OCI-M2 (cell line): ENCODE results near the gene SNX2.
"Not testable (repeated sequence)": the region's sequence is repeated elsewhere in the genome, so short reads cannot be mapped to it uniquely, and the experiment has no call there.

Source experiments
- DNase-seq: peaks from one replicate; lab custom pipeline; 2025; ENCODE audit not compliant: unreplicated experiment; lab: John Stamatoyannopoulos, UW

SNX2 gene

DNA sequence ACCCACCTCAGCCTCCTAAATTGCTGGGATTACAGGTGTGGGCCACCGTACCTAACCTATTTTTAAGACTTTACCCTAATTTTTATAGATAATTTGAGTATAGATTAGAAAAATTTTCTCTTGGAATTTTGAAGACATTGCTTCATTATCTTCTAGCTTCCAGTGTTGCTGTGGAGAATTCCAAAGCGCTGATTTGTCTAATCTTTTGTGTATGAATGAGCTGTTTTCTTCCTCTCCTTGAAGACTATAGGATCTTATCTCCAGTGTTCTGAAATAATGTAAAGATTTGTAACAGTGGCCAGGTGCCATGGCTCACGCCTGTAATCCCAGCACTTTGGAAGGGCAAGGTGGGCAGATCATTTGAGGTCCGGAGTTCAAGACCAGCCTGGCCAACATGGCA lies 64.9 kb downstream of the SNX2 start:
- no peak for DNase-seq

DNA sequence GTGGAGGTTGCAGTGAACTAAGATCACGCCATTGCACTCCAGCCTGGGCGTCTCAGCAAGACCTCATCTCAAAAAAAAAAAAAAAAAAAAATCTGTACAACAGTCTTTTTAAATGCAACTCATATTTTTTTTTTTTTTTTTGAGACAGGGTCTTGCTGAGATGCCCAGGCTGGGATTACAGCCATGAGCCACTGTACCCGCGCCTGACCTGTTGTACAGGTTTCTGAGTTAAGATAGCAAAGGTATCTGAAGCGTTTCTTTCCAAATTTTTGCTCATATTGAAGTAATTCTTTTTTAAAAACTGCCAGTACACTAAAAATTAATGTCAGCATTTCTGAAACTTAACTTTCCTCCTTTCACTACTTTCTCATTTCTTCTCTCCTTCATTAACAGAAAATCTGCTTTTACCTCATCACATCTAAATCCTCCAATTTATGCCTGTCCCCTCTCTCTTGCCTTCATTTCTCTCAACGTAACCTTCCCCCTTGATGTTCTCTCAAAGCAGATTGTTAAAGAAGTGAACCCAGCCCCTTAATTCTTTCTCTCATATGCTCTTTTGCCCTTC lies 67.2 kb downstream of the SNX2 start:
- no peak for DNase-seq

DNA sequence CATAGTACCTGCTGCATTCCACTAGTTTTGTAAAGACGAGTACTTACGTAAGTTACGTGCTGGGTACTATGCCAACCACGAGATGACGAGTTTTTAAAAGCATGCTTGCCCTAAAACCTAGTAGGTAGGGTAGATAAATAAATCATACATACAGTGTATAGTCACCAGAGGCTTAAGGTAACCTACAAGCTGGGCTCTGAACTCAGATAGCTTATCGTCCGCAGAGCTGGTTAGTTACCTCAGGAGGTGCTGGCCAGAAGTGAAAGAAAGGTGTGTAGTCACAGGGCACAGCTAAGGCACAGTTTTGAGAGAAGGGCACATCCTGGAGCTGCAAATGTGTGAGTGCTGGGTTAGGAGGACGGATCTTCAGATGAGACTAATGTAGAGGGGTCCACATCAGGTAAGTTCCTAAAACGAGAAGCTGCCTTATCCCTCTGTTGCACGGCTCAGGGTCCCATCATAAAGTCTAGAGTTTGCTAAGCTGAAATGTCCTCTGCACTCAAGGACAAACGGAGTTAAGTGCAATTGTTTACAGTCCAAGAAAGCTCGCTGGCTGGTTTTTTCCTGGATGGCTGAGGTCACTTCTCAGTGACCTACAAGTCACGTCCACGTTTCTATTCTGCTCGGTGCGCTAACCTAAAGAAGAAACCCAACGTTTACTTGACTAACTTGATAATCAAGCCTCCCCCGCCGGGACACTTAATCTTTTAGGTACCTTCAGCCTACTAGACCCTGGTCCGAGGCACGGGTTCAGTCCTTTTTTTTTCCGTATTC lies 69.4 kb downstream of the SNX2 start:
- no peak for DNase-seq

DNA sequence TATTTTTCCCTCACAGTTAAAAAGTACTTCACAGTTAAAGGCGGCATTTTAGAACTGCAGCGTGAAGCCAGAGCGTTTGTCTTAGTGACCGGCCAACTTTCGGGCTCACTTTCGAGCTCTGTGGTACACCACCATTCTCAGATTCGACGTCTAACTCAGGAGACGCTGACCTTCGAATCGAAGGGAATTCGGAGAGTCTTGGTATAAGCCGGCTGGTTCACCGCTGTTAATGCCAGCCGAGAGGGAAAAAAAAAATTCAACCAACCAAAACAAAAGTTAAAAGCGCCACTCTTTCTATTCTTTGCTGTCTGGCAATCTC lies 70.0 kb downstream of the SNX2 start:
- DNase-seq: no peak

DNA sequence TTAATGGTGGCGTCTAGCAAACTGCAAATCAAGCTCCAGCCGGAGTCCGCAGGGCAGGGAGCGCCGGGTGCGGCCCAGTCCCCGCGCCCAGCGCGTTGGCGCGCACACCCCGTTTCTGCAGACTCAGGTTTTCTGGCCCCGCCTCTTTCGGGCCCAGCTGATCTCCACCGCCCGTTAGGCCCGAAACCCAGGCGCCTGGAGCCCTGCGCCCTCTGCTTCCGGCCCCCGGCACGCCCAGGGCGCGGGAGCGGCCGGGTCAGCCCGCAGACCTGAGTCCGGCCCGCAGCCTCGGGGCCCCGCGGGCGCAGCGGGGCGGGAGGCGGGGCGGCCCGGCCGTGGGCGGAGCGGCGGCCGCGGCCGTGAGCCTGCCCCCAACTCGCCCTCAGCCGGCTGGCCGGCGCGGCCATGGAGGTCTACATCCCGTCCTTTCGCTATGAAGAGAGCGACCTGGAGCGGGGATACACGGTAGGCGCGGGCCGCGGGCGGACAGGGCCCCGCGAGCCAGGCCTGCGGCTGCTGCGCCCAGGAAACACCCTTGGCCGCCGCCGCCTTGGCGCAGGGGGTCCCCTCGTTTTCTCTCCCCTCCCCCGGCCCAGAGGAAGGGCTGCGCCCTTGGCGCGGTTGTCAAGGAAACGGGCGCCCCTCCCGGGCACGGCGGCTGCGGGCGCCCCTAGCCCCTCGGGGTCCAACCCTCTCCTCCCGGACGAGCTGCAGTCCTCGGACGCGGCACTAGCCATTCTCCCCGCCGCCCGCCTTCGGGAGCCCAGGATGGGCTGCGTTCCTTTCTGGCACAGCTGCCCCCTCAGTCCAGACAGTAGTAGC lies 70.6 kb downstream of the SNX2 start, which contains the start of gene SNX24:
SNX24 (plus strand) TSS at position 385 of the 822 bp plus-strand sequence; CDS start at position 406, 21 bp downstream.
- no peak for DNase-seq

DNA sequence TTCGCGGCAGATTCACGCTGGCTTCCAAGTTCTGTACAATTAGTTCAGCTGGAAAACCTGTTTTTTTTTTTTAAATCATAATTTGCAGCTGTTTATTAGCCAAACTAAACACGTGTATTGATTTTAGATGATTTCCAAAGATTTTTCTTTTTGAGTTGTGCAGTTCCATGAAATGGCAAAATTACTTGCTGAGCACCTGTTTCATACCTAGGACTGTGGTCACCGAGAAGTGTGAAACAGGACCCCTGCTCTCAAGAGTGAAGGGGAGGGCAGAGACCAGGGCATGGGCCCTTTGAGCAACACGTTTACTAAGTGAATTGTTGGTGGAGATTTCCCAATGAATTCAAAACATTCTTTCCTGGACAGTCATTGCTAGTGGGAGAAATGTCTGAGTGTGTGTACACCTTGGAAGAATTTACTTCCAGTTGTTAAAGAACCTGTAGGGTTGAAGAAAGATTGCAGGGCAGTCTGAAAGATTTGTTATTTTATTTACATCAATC lies 71.2 kb downstream of the SNX2 start:
- no peak for DNase-seq

DNA sequence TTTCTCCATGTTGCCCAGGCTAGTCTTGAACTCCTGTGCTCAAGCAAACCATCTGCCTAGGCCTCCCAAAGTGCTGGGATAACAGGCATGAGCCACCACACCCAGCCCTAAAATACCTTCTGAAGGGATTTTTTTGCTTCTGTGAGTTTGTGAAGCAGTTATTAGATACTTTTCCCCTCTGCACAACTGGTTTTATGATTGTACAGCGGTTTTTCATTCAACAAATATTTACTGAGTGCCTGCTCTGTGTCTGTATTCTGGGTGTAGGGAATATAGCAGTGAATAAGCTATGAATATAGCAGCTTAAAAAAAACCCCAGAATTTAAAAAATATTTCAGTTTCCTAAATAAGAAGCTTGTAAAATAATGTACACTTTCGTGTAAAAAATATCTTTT lies 72.8 kb downstream of the SNX2 start:
- DNase-seq: no peak

DNA sequence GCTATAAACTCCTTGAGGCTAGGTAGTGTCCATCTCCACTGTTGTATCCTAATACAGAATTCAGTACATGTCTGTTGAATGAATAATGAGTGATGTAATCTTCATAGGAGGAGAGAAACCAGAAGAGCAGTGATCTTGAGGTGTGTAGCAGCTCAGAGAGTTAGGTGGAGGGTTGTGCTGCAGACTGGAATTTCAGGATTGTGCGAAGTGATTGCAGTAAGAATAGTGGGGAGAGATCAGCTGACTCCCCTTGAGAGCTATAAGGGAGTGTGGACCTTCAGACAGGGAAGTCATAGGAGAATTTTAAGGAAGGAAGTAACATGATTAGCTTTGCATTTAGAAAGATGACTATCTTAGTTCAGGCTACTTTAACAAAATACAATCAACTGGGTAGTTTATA lies 74.9 kb downstream of the SNX2 start:
- no peak for DNase-seq

DNA sequence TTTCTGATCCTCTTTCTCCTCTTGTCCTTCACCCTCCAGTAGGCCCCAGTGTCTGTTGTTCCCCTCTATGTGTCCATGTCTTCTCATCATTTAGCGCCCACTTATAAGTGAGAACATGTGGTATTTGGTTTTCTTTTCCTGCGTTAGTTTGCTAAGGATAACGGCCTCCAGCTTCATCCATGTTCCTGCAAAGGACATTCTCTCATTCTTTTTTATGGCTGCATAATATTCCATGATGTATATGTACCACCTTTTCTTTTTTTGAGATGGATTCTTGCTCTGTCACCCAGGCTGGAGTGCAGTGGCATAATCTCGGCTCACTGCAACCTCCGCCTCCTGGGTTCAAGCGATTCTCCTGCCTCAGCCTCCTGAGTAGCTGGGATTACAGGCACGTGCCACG lies 82.7 kb downstream of the SNX2 start:
- not testable (repeated sequence) for DNase-seq

DNA sequence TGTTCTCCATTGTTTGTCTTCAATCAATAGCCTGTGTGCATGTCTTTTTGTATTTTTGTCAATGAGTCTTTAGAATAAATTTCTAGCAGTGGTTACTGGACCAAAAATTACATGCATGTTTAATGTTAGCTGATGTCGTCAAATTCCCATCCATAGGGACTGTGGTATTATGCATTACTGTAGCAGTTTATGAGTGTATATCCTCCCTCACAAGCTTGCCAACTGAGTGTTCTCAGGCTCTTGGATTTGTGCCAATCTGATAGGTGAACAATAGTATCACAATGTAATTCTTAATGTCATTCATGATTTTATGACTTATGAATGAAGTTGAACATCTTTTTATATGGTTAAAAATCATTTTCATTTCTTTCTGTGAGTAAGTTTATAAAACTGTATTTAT lies 83.6 kb downstream of the SNX2 start:
- no peak for DNase-seq

DNA sequence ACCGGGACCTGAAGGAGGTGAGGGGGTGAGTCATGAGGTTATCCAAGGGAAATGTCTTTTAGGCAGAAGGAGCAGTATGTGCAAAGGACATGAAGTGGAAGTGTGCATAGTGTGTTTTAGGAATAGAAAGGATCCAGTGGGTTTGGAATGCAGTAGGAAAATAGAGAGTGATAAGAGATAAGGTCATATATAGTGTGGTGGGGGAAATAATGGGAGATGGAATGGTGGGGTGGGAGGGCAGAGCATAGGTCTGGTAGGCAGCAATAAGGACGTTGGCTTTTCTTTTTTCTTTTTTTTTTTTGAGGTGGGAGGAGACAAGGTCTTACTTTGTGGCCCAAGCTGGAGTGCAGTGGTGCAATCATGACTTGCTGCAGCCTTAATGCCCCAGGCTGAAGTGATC lies 88.4 kb downstream of the SNX2 start:
- no peak for DNase-seq

DNA sequence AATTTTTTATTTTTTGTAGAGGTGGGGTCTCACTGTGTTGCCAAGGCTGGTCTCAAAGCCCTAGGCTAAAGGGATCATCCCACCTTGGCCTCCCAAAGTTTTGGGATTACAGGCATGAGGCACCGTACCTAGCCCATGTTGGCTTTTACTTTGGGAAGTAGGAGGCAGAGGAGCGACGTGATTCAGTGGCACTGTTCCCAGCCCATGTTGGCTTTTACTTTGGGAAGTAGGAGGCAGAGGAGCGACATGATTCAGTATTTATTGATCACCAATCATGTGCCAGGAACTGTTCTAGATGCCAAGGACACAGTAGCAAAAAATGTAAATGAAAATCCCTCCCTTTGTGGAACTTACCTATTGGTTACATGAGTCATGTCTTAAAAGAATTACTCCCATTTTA lies 88.8 kb downstream of the SNX2 start:
- DNase-seq: no peak

DNA sequence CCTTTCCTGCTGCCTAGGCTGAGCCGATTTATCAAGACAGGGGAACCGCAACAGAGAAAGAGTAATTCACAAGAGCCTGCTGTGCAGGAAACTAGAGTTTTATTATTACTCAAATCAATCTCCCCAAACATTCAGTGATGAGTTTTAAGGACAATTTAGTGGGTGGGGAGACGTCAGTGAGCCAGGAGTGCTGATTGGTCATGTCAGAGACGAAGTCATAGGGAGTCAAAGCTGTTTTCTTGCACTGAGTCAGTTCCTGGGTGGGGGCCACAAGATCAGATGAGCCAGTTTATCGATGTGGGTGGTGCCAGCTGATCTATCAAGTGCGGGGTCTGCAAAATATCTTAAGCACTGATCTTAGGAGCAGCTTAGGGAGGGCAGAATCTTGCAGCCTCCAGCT lies 89.5 kb downstream of the SNX2 start:
- DNase-seq: no peak

DNA sequence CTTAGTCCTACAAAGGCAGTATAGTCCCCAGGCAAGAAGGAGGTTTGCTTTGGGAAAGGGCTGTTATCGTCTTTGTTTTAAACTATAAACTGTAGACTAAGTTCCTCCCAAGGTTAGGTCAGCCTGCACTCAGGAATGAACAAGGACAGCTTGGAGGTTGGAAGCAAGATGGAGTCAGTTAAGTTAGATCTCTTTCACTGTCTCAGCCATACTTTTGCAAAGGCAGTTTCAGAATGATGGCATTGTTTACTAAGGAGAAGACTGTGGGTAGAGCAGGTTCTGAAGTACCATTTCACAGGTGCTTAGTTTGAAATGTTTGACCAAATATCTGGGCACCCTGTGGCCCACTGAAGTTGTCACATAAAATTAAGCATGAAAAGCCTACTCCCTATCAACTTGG lies 90.0 kb downstream of the SNX2 start:
- DNase-seq: no peak

DNA sequence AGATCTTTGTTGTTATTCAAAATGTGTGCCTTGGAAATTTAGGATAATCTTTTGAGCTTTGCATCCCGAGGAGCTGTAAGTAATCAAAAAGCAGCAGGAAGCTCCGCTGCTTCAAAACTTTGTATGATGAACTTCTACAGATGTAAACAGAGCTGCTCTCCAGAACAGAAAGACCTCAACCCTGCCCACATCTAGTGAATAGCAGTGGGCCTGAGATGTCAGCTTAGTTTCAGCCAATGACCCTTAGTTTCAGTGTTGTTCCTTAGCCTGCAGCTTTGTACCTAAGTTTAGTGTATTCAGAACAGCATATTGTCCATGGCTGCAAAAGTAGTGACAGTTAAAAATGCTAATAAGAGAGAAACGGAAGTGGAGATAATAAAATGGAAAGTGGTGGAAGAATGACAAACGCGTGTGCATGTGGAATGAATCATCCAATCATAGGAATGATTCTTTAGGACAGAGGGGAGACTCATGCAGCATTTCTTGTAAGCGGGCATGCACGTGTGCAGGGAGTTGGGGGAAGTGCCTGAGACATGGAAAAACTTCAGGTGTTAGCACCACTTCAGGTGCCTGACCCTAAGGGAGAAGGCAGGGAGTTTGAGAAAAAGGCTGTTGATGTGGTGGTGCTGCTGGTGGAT lies 95.5 kb downstream of the SNX2 start:
- no peak for DNase-seq

DNA sequence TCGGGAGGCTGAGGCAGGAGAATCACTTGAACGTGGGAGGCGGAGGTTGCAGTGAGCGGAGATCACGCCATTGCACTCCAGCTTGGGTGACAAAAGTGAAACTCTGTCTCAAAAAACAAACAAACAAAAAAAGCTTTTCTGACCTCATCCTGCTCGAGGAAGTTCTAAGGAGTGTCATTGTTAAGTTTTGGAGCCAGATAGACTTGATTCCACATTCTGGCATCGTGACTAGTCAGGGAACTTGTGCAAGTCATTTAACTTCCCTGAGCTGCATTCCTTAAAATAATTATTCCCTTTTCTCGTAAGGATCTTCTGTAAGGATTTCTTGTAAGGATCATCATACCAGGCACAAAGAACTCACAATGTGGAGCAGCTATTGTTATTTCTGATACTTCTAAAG lies 96.8 kb downstream of the SNX2 start:
- no peak for DNase-seq

DNA sequence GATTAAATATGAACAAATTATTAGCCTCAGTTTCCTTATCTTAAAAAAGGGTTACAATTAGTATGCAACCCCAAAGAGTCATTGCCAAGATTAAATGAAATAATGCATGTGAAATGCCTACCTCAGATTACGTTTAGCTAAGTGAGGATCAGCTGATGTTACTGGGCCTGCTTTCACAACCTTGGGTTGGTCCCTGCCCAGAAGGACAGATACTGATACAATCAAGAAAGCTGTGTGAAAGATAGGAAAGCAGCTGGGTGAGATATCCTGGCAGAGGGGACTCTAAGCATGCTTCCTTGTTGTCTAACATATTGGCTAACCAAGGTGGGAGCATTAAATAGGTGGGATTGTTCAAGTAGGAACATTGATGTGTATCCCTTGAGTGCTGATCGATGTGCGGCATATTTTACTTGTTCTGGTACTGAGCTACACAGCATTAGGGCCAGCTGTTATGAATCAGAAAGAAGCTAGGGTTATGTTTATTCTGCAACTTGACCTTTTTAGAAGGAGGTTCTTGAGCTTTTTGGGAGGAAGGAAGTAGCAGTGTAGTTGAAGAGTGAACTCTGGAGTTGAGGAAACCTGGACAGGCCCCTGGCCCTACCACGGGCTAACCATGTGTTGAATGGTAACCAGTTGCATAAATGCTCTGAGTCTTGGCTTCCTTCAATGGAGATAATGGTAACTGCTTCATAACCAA lies 99.4 kb downstream of the SNX2 start:
- DNase-seq: no peak

DNA sequence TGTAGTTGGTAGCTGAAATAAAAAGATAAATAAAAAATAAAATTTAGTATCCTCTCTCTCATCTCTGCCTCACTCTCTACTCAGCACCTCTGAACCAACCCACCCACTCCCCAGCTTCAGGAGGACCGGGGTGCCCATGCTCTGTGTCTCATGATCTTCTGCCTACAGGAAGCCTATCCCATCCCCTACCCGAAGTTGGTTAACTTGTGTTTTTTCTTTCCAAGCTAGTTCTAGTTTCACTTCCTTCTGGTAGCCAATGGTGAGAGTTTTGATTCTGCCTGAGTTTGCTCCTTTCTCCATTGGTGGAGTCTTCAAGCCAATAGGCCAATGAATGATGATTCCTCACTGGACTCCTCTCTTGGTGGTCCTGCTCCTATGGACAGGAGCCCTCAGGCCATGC lies 102.6 kb downstream of the SNX2 start:
- no peak for DNase-seq

DNA sequence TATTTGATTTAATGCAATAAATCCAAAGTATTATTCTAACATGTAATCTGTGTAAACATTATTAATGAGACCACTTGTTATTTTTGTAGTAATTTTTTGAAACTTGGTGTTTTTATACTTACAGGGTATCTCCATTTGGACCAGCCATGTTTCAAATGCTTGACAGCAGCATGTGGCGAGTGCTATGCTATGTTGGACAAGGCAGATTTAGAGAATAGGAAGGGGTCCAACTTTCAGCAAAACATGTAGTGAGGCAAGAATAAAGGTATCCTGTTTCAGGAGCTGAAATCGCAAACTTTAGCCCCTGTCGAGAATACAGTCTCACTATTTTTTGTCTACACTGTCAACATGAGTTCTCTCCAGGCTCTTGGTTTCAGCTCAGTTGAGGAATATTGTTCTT lies 104.2 kb downstream of the SNX2 start:
- no peak for DNase-seq
